Germinal center (tissue), 1 donor: ENCODE data around the gene TUBB2A.

Experiments used
- DNase-seq: peaks from one replicate; pipeline ENCODE4 v3.0.0; 2012; ENCODE audit warnings: mixed read lengths, low spot score

Gene TUBB2A

DNA sequence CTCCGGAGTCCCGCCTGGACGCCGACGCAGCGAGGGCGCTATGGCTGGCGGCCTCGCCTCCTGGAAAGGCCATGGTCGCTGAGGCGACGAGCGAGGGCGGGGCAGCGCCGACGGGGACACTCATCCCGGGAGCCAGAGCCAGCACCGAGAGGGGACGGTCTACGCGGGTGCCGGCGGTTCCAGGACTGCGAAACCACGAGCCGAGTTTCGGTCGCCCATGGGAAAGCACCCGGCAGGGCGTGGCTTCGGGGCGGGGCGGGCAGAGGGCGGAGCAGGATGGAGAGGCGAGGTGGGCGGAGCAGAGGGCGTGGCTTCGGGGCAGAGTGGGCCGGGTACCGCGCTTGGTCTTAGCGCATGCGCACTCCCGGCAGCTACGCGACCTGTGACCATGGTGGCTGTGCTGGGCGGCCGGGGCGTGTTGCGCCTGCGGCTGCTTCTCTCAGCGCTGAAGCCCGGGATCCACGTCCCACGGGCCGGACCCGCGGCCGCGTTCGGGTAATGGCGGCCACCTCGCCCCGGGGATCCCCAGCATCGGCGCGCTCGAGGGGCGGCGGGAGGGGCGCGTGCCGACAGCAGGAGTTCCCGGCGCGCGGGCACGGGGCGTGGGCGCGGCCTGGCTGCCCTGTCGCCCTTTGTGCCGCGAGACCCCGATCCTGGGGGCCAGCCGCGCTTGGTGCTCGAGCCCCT lies 38.8 kb downstream of the TUBB2A start, which contains the start of gene BPHL:
BPHL (plus strand) TSS at position 359 of the 687 bp plus-strand sequence; CDS start at position 389, 30 bp downstream.
- DNase-seq, result peak; percentile 100

DNA sequence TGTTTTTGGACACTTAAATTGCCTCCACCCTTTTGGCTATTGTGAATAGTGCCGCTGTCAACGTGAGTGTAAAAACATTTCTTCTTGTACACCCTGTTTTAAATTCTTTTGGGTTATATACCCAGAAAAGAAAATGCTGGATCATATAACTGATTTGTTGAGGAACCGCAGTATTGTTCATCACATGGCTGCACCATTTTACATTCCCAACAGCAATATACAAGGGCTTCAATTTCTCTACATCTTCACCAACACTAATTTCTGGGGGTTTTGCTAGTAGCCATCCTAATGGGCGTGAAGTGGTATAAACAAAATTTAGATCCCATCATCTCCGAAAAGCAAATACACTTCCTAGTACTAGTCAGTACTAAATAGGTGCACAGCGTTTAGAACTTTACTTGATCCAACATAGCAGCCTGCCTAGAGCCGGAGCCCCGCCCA lies 39.4 kb downstream of the TUBB2A start:
- DNase-seq, result no peak

DNA sequence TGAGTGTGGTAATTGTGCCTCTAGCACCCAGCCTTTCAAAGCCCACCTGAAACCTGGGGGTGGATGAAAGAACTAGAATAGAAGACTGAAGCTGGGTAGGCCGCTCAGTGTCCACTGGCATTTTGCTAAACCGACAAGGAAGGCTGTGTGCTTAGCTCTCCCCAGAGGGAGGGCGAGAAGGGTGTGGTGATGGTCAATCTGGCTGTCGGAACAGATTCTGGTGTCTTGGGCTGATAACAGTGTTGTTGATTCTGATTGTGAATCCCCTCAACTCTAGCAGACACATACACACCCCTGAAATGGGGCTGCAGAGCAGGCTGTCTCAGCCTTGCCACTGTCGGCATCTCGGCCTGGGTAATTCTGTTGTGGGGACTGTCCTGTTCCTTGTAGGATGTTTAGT lies 43.0 kb downstream of the TUBB2A start:
- no peak for DNase-seq

DNA sequence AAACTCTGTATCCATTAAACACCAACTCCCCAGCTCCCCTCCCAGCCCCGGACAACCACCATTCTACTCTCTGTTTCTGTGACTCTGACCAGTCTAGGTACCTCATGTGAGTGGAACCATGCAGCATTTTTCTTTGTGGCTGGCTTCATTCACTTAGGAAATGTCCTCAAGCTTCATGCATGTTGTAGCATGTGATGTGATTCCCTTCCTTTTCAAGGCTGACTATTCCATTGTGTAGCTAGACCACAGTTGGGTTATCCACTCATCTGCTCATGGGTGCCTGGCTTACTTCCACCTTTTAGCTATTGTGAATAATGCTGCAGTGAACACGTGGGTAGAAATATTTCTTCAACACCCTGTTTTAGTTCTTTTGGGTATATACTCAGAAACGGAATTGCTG lies 47.6 kb downstream of the TUBB2A start:
- no peak for DNase-seq

DNA sequence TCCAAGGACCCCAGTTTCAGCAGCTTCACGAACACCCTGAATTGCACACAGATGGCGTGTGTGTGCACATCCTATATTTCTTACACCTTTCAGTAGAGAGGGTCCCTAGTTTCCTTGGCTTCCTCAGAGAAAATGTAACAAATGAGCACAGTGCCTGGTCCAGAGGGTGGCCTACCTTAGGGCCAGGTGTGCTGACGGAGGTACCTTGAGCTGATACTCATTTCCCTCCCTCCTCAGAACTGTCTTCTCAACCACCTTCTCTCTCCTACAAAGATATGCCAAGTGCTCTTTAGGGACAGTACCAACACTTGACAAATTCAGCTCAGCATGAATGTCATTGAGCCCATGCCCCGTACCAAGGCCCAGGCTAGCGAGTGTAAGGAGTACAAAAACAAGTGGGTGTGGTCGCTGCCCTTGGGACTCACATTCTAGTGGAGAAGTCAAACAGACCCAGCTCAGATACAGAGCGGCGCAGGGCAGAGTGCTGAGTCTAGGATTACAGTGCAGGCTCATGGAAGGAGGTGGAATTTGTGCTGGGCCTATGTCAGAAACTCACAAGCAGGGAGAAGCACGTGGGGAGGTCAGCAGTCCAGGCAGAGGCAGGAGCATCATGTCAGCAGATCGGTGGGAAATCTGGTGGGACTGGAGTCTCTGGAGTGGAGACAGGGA lies 48.5 kb downstream of the TUBB2A start:
- DNase-seq, result no peak
